Smooth muscle cell (in vitro differentiated cells): ENCODE data around the gene CCR7. TPM values are rescaled to one million over a fixed set of nuclear protein-coding genes. Genes with fewer than 3 reads are reported as not detected.

Experiments used
- DNase-seq: peaks from one replicate; lab custom pipeline; 2025; ENCODE audit not compliant: unreplicated experiment; lab: John Stamatoyannopoulos, UW
- H2AFZ ChIP-seq: fragments of 200-600 bp; sonication (generic); 2 replicates; pipeline ENCODE4 v1.6.0; 2016; ENCODE audit warnings: antibody characterized with exemption, low read depth, mild to moderate bottlenecking
- H3F3A ChIP-seq: fragments of 200-600 bp; sonication (generic); 2 replicates; pipeline ENCODE4 v1.6.0; 2017; ENCODE audit warnings: antibody characterized with exemption, low read depth
- H3K27ac ChIP-seq: fragments of 200-600 bp; sonication (generic); 2 replicates; pipeline ENCODE4 v1.5.1; 2016; ENCODE audit warnings: low read depth, mild to moderate bottlenecking
- H3K27me3 ChIP-seq: fragments of 200-600 bp; sonication (generic); 2 replicates; pipeline ENCODE4 v1.6.1; 2016; ENCODE audit warnings: low read depth, mild to moderate bottlenecking
- H3K36me3 ChIP-seq: fragments of 200-600 bp; sonication (generic); 2 replicates; pipeline ENCODE4 v1.5.1; 2016; ENCODE audit warnings: low read depth
- H3K4me1 ChIP-seq: fragments of 200-600 bp; sonication (generic); 2 replicates; pipeline ENCODE4 v1.5.1; 2016; ENCODE audit warnings: low read depth
- H3K4me2 ChIP-seq: fragments of 200-600 bp; sonication (generic); 2 replicates; pipeline ENCODE4 v1.6.0; 2016; ENCODE audit warnings: mild to moderate bottlenecking
- H3K4me3 ChIP-seq: fragments of 200-600 bp; sonication (generic); 2 replicates; pipeline ENCODE4 v1.5.1; 2016; ENCODE audit warnings: mild to moderate bottlenecking
- H3K79me2 ChIP-seq: fragments of 200-600 bp; sonication (generic); 2 replicates; pipeline ENCODE4 v1.6.0; 2016; ENCODE audit warnings: low read depth, mild to moderate bottlenecking
- H3K9ac ChIP-seq: fragments of 200-600 bp; sonication (generic); 2 replicates; pipeline ENCODE4 v1.6.0; 2016; ENCODE audit warnings: low read depth
- H3K9me3 ChIP-seq: fragments of 200-600 bp; sonication (generic); replicated peaks from 2 replicates; pipeline ENCODE4 v1.5.1; 2016; ENCODE audit warnings: low read depth
- H4K20me1 ChIP-seq: fragments of 200-600 bp; sonication (generic); 2 replicates; pipeline ENCODE4 v1.6.0; 2016; ENCODE audit warnings: low read depth
- CTCF ChIP-seq: fragments of 200-600 bp; sonication (generic); IDR thresholded peaks from 2 replicates; pipeline ENCODE4 v1.5.1; 2017; ENCODE audit warnings: borderline replicate concordance, mild to moderate bottlenecking, antibody characterized with exemption; ENCODE audit not compliant: insufficient read depth, poor library complexity, severe bottlenecking
- WGBS: methylation state at CpG from one replicate; pipeline ENCODE4 v1.1.7; 2016; ENCODE audit warnings: low lambda C conversion rate; 5-methylcytosine and 5-hydroxymethylcytosine counted together
- polyA plus RNA-seq: library from polyadenylated mRNA; unstranded; fragments of >200 nt; fragmentation: Nextera tagmentation; extraction: Ambion mirVana; gene quantifications from 2 replicates; pipeline ENCODE4 v1.2.1, GENCODE V29; 2016
- total RNA-seq: library from RNA; depleted of rRNA; stranded (reverse); fragments of >200 nt; gene quantifications from 2 replicates; pipeline ENCODE4 v1.2.3, GENCODE V29; 2014

Gene CCR7
- total and polyA plus RNA-seq, 2 experiments from 2014 or later = not detected

- Histone ChIP-seq H3K36me3 (no peaks in the 10 kb centered on the region), H3K27me3 (no peaks in the 10 kb centered on the region), H3K4me1 (no peaks in the 10 kb centered on the region), H3K4me3 (no peak overlapping the region), H3K79me2 (no peaks in the 10 kb centered on the region), H3K4me2 (no peak overlapping the region), H3K9ac (no peak overlapping the region), H2AFZ (no peak overlapping the region), H3K27ac (no peak overlapping the region), H4K20me1 (no peaks in the 10 kb centered on the region), H3F3A (no peaks in the 10 kb centered on the region), H3K9me3 (no peaks in the 10 kb centered on the region)
- no peak for DNase-seq
- WGBS = 90% methylated on average over 2 of the region's 2 CpGs
- no peak for TF ChIP-seq CTCF
Measured at GRCh38 chr17:40567377-40567776, 2.1 kb upstream of the CCR7 start.

- no peaks in the 10 kb centered on the region for H3K27me3 ChIP-seq
- no peak for TF ChIP-seq CTCF
- no peaks in the 10 kb centered on the region for H3K36me3 ChIP-seq
- 58% methylated on average over 2 of the region's 2 CpGs for WGBS
- no peak for DNase-seq
- no peak overlapping the region for H3K4me2 ChIP-seq
- H3K79me2 ChIP-seq = no peaks in the 10 kb centered on the region
- no peak overlapping the region for H3K9ac ChIP-seq
- no peaks in the 10 kb centered on the region for H3K9me3 ChIP-seq
- H3K27ac ChIP-seq = no peak overlapping the region
- H3F3A ChIP-seq = no peaks in the 10 kb centered on the region
- no peaks in the 10 kb centered on the region for H3K4me1 ChIP-seq
- no peak overlapping the region for H3K4me3 ChIP-seq
- no peaks in the 10 kb centered on the region for H4K20me1 ChIP-seq
- no peak overlapping the region for H2AFZ ChIP-seq
Measured at GRCh38 chr17:40565769-40566409, 617 bp upstream of the CCR7 start.

GRCh38 chr17:40564195-40564882, 933 bp downstream of the CCR7 start:
- H3K9me3 ChIP-seq = no peaks in the 10 kb centered on the region
- H3K9ac ChIP-seq = no peak overlapping the region
- no peak overlapping the region for H3K27ac ChIP-seq
- no peak overlapping the region for H3K4me3 ChIP-seq
- no peaks in the 10 kb centered on the region for H3K4me1 ChIP-seq
- H3K27me3 ChIP-seq = no peaks in the 10 kb centered on the region
- H3K79me2 ChIP-seq = no peaks in the 10 kb centered on the region
- no peaks in the 10 kb centered on the region for H4K20me1 ChIP-seq
- TF ChIP-seq CTCF = no peak
- DNase-seq = no peak
- no peak overlapping the region for H2AFZ ChIP-seq
- WGBS = 83% methylated on average over 13 of the region's 13 CpGs
- no peak overlapping the region for H3K4me2 ChIP-seq
- H3K36me3 ChIP-seq = no peaks in the 10 kb centered on the region
- H3F3A ChIP-seq = no peaks in the 10 kb centered on the region
